GM21528 (cell line): ENCODE data around the gene INSL3.
A peak's percentile ranks its signal among the peaks of the same experiment; 100 is the strongest.

Experiments
- ATAC-seq: cut with Tn5 transposase; IDR thresholded peaks from one replicate; pipeline ENCODE4 v1.9.1; 2021; ENCODE audit warnings: mild to moderate bottlenecking, moderate library complexity; ENCODE audit not compliant: unreplicated experiment, low FRiP score

Gene INSL3

GRCh38 chr19:17847538-17848366, 26.4 kb upstream of the INSL3 start, which contains the start of gene JAK3:
Gene JAK3, minus strand, starts transcription at chr19:17847982. Its CDS starts 3,565 bp downstream, at chr19:17844417.
- ATAC-seq = peak; percentile 52

- no peak for ATAC-seq
These were observed 24.8 kb upstream of the INSL3 start for GRCh38 chr19:17846146-17846545.

- ATAC-seq = no peak
These were observed 22.7 kb upstream of the INSL3 start for GRCh38 chr19:17843908-17844490.

- no peak for ATAC-seq
These were observed 22.0 kb upstream of the INSL3 start for GRCh38 chr19:17843292-17843827.

- ATAC-seq = no peak
These were observed 21.5 kb upstream of the INSL3 start for GRCh38 chr19:17842663-17843291.

GRCh38 chr19:17841810-17842662, 20.7 kb upstream of the INSL3 start:
- ATAC-seq = no peak

- no peak for ATAC-seq
These were observed 20.1 kb upstream of the INSL3 start for GRCh38 chr19:17841371-17841809.

GRCh38 chr19:17840019-17840418, 18.7 kb upstream of the INSL3 start:
- no peak for ATAC-seq

- ATAC-seq = no peak
These were observed 16.7 kb upstream of the INSL3 start for GRCh38 chr19:17837972-17838371.

- no peak for ATAC-seq
These were observed 15.2 kb upstream of the INSL3 start for GRCh38 chr19:17836530-17836929.

- no peak for ATAC-seq
These were observed 14.1 kb upstream of the INSL3 start for GRCh38 chr19:17835182-17836006.

- ATAC-seq = no peak
These were observed 13.2 kb upstream of the INSL3 start for GRCh38 chr19:17834350-17835181.

- no peak for ATAC-seq
These were observed 11.3 kb upstream of the INSL3 start for GRCh38 chr19:17832443-17833208.

GRCh38 chr19:17831419-17831888, 10.1 kb upstream of the INSL3 start:
- no peak for ATAC-seq

- ATAC-seq = no peak
These were observed 9.5 kb upstream of the INSL3 start for GRCh38 chr19:17830567-17831418.

GRCh38 chr19:17829855-17830566, 8.7 kb upstream of the INSL3 start:
- no peak for ATAC-seq
